ENCODE measurements around the gene RAB11A.

RAB11A gene

GRCh38 chr15:65873256-65873655 lies 4.0 kb downstream of the RAB11A start:
- Histone ChIP-seq H3K4me2 (ENCODE audit: low read length) (no peak overlapping the region), H3K27me3 (ENCODE audit: control insufficient read depth, insufficient read depth, low read length) (no peaks in the 10 kb centered on the region), H3K27ac (no peak overlapping the region), H3K4me1 (peaks cover 7% of the 10 kb centered on the region), H3K4me3 (ENCODE audit: low read depth, low read length) (no peak overlapping the region), H3K9me3 (ENCODE audit: control insufficient read depth, low read length) (no peaks in the 10 kb centered on the region), H2AFZ (no peak overlapping the region), H3K9ac (no peak overlapping the region), H3K36me3 (ENCODE audit: control insufficient read depth, insufficient read depth, low read length) (no peaks in the 10 kb centered on the region), H3K79me2 (peaks cover 14% of the 10 kb centered on the region)
- no peak for TF ChIP-seq CTCF (IDR thresholded peaks at IDR 0.05)

- H3K9ac ChIP-seq = no peak overlapping the region
- no peak for TF ChIP-seq CTCF (IDR thresholded peaks at IDR 0.05)
- no peak overlapping the region for H3K4me2 ChIP-seq (ENCODE audit: low read length)
- peaks cover 7% of the 10 kb centered on the region for H3K4me1 ChIP-seq
- no peak overlapping the region for H2AFZ ChIP-seq
- H3K4me3 ChIP-seq (ENCODE audit: low read depth, low read length) = no peak overlapping the region
- no peak overlapping the region for H3K27ac ChIP-seq
- H3K9me3 ChIP-seq (ENCODE audit: control insufficient read depth, low read length) = no peaks in the 10 kb centered on the region
- H3K27me3 ChIP-seq (ENCODE audit: control insufficient read depth, insufficient read depth, low read length) = no peaks in the 10 kb centered on the region
- H3K36me3 ChIP-seq (ENCODE audit: control insufficient read depth, insufficient read depth, low read length) = no peaks in the 10 kb centered on the region
- peaks cover 14% of the 10 kb centered on the region for H3K79me2 ChIP-seq
Measured at GRCh38 chr15:65875458-65875857, 6.2 kb downstream of the RAB11A start.

DNA sequence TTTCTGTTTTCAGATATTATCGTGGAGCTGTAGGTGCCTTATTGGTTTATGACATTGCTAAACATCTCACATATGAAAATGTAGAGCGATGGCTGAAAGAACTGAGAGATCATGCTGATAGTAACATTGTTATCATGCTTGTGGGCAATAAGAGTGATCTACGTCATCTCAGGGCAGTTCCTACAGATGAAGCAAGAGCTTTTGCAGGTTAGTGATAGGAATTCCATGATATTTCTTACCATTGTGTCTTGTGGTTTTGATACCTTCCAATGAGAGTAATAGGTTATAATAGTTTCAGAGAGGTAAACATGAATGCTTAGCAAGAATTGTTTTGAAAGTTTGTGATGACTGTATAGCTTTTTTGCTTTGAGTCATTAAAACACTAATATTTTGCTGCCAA lies 8.5 kb downstream of the RAB11A start:
- peaks cover 11% of the 10 kb centered on the region for H3K79me2 ChIP-seq
- no peak overlapping the region for H3K9ac ChIP-seq
- no peak overlapping the region for H2AFZ ChIP-seq
- no peak overlapping the region for H3K4me2 ChIP-seq (ENCODE audit: low read length)
- H3K36me3 ChIP-seq (ENCODE audit: control insufficient read depth, insufficient read depth, low read length) = no peaks in the 10 kb centered on the region
- no peaks in the 10 kb centered on the region for H3K27me3 ChIP-seq (ENCODE audit: control insufficient read depth, insufficient read depth, low read length)
- H3K4me3 ChIP-seq (ENCODE audit: low read depth, low read length) = no peak overlapping the region
- no peak for TF ChIP-seq CTCF (IDR thresholded peaks at IDR 0.05)
- no peaks in the 10 kb centered on the region for H3K9me3 ChIP-seq (ENCODE audit: control insufficient read depth, low read length)
- H3K4me1 ChIP-seq = peaks cover 7% of the 10 kb centered on the region
- H3K27ac ChIP-seq = no peak overlapping the region

DNA sequence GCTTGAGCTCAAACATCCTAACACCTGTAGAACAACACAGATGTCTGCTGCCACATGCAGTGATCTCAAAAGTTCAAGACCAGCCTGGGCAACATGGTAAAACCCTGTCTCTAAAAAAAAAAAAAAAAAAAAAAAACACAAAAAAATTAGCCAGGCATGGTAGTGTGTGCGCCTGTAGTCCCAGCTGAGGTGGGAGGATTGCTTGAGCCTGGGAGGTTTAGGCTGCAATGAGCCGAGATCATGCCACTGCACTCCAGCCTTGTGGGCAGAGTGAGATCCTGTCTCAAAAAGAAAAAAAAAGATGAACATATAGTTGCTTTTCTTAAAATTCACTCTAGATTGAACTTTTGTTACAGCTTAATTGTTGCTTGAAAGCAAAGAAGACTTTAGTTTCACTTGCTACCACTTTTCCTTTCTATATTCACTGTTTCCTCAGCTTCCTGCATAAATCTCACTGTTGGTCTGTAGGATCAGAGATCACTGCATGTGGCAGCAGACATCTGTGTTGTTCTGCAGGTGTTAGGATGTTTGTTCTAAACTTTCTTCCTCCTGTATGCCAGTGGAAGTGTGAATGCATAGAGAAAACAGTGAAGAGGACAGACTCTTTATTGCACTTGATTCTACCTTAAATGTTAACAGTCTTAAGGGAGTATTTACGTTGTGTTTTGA lies 12.6 kb downstream of the RAB11A start:
- no peaks in the 10 kb centered on the region for H3K36me3 ChIP-seq (ENCODE audit: control insufficient read depth, insufficient read depth, low read length)
- H3K79me2 ChIP-seq = peaks cover 10% of the 10 kb centered on the region
- no peak overlapping the region for H2AFZ ChIP-seq
- H3K27ac ChIP-seq = no peak overlapping the region
- no peaks in the 10 kb centered on the region for H3K4me1 ChIP-seq
- TF ChIP-seq CTCF (IDR thresholded peaks at IDR 0.05) = no peak
- no peak overlapping the region for H3K4me3 ChIP-seq (ENCODE audit: low read depth, low read length)
- no peaks in the 10 kb centered on the region for H3K9me3 ChIP-seq (ENCODE audit: control insufficient read depth, low read length)
- H3K27me3 ChIP-seq (ENCODE audit: control insufficient read depth, insufficient read depth, low read length) = no peaks in the 10 kb centered on the region
- H3K4me2 ChIP-seq (ENCODE audit: low read length) = no peak overlapping the region
- H3K9ac ChIP-seq = no peak overlapping the region

DNA sequence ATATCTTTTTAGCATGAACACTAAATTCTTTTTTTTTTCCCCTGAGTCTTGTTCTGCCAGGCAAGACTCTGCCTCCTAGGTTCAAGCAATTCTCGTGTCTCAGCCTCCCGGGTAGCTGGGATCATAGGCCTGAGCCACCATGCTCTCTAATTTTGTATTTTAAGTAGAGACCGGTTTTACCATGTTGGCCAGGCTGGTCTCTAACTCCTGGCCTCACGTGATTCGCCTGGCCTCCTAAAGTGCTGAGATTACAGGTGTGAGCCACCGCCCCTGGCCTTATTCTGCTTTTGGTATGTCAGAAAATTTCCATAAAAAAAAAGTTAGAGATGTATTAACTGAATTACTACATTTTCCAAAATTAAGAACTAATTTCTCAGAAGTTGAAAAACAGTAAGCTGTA lies 14.3 kb downstream of the RAB11A start:
- no peak overlapping the region for H2AFZ ChIP-seq
- no peaks in the 10 kb centered on the region for H3K4me1 ChIP-seq
- H3K79me2 ChIP-seq = peaks cover 3% of the 10 kb centered on the region
- no peak for TF ChIP-seq CTCF (IDR thresholded peaks at IDR 0.05)
- H3K27me3 ChIP-seq (ENCODE audit: control insufficient read depth, insufficient read depth, low read length) = no peaks in the 10 kb centered on the region
- no peaks in the 10 kb centered on the region for H3K9me3 ChIP-seq (ENCODE audit: control insufficient read depth, low read length)
- H3K4me2 ChIP-seq (ENCODE audit: low read length) = no peak overlapping the region
- no peaks in the 10 kb centered on the region for H3K36me3 ChIP-seq (ENCODE audit: control insufficient read depth, insufficient read depth, low read length)
- no peak overlapping the region for H3K27ac ChIP-seq
- no peak overlapping the region for H3K9ac ChIP-seq
- H3K4me3 ChIP-seq (ENCODE audit: low read depth, low read length) = no peak overlapping the region

All from parathyroid adenoma (tissue), 2 donors.